Gastroesophageal sphincter (tissue), 3 donors: ENCODE data around the gene GRID1.

ENCODE experiments used
- POLR2A ChIP-seq, 2 donors: fragments of 450-650 bp; IDR thresholded peaks; one replicate each; pipeline ENCODE4 v1.6.1; 2017; ENCODE audit warnings: antibody characterized with exemption in 2 of 2, mild to moderate bottlenecking in 2 of 2, moderate library complexity in 1 of 2
- POLR2AphosphoS5 ChIP-seq: sonication (generic); formaldehyde crosslinking; IDR thresholded peaks from one replicate; pipeline ENCODE4 v1.6.1; 2017; ENCODE audit warnings: antibody characterized with exemption
- TF ChIP-seq, protein P1 (sequence below), 4 experiments: fragments of 200-600 bp in 2 of 4; fragments of 450-650 bp in 2 of 4; sonication (generic) in 1 of 4; IDR thresholded peaks; one replicate each; pipeline ENCODE4 v1.5.1; 2017 to 2019; ENCODE audit warnings: antibody characterized with exemption in 4 of 4, mild to moderate bottlenecking in 2 of 4, moderate library complexity in 2 of 4

DNA sequence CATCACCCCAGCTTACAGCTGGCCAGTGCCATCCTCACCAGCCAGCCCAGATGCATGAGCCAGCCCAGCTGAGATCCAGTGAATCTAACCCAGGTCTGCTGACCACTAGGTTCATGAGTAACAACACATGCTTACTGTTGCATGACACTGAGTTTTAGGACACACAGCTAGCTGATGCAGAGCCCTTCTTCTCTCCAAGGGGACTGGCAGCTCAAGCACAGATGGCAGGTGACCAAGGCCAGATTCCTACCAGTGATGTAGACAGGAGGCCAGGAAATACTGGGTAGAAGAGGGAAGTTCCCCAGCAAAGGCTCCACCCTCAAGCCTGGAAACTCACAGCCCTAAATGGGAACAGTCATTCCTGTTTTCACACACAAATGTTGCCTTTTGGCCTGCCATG lies 236.6 kb downstream of the GRID1 start:
- no peak for TF ChIP-seq POLR2A (IDR thresholded peaks at IDR 0.05)
- TF ChIP-seq, protein P1, sequence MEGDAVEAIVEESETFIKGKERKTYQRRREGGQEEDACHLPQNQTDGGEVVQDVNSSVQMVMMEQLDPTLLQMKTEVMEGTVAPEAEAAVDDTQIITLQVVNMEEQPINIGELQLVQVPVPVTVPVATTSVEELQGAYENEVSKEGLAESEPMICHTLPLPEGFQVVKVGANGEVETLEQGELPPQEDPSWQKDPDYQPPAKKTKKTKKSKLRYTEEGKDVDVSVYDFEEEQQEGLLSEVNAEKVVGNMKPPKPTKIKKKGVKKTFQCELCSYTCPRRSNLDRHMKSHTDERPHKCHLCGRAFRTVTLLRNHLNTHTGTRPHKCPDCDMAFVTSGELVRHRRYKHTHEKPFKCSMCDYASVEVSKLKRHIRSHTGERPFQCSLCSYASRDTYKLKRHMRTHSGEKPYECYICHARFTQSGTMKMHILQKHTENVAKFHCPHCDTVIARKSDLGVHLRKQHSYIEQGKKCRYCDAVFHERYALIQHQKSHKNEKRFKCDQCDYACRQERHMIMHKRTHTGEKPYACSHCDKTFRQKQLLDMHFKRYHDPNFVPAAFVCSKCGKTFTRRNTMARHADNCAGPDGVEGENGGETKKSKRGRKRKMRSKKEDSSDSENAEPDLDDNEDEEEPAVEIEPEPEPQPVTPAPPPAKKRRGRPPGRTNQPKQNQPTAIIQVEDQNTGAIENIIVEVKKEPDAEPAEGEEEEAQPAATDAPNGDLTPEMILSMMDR (IDR thresholded peaks at IDR 0.05): no peak
- no peak for TF ChIP-seq POLR2AphosphoS5
